ENCODE measurements around the gene FZD8.

FZD8 gene

GRCh38 chr10:35598379-35598778, 43.7 kb downstream of the FZD8 start:
- ATAC-seq = peak; percentile 47
- TF ChIP-seq GLIS3 (CRISPR knock-in tag; IDR thresholded peaks at IDR 0.05) = no peak
- TF ChIP-seq, protein P1, sequence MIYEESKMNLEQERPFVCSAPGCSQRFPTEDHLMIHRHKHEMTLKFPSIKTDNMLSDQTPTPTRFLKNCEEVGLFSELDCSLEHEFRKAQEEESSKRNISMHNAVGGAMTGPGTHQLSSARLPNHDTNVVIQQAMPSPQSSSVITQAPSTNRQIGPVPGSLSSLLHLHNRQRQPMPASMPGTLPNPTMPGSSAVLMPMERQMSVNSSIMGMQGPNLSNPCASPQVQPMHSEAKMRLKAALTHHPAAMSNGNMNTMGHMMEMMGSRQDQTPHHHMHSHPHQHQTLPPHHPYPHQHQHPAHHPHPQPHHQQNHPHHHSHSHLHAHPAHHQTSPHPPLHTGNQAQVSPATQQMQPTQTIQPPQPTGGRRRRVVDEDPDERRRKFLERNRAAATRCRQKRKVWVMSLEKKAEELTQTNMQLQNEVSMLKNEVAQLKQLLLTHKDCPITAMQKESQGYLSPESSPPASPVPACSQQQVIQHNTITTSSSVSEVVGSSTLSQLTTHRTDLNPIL (CRISPR knock-in tag; IDR thresholded peaks at IDR 0.05; ENCODE audit: low read depth) = no peak
- TF ChIP-seq RARB (CRISPR knock-in tag; IDR thresholded peaks at IDR 0.05) = no peak
- no peak for TF ChIP-seq ZFP30 (CRISPR knock-in tag; IDR thresholded peaks at IDR 0.05)
- no peak for TF ChIP-seq OSR1 (CRISPR knock-in tag; IDR thresholded peaks at IDR 0.05)

DNA sequence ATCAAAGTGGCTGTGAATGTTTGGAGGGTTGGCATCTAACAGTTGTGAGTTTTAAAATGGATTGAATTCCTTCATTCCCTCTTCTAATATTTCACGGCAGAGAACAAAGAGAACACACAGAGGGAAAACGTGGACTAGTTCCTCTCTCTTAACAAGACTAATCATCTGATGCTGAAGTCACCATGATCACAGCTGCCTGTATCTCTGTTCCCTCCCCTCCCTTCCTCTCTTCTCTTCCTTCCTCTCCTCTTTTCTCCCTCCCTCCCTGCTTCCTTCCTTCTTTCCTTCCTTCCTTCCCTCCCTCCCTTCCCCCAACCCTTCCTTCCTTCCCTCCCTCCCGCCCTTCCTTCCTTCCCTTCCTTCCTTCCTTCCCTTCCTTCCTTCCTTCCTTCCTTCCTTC, 47.0 kb downstream of the FZD8 start:
- TF ChIP-seq BACH2 (CRISPR knock-in tag; IDR thresholded peaks at IDR 0.05; ENCODE audit: borderline replicate concordance) (no peak), PPARA (CRISPR knock-in tag; IDR thresholded peaks at IDR 0.05; ENCODE audit: borderline replicate concordance) (no peak), ZNF70 (CRISPR knock-in tag; IDR thresholded peaks at IDR 0.05) (no peak), PATZ1 (CRISPR knock-in tag; IDR thresholded peaks at IDR 0.05; ENCODE audit: borderline replicate concordance) (no peak), SNAI2 (CRISPR knock-in tag; IDR thresholded peaks at IDR 0.05) (no peak), CSDC2 (CRISPR knock-in tag; IDR thresholded peaks at IDR 0.05) (no peak), ZFP3 (CRISPR knock-in tag; IDR thresholded peaks at IDR 0.05) (no peak), ZNF565 (CRISPR knock-in tag; conservative IDR thresholded peaks at IDR 0.05; ENCODE audit: low read depth) (no peak), TCF4 (CRISPR knock-in tag; IDR thresholded peaks at IDR 0.05; ENCODE audit: borderline replicate concordance) (no peak), GLIS3 (CRISPR knock-in tag; IDR thresholded peaks at IDR 0.05) (no peak), RARB (CRISPR knock-in tag; IDR thresholded peaks at IDR 0.05) (no peak), POU6F1 (CRISPR knock-in tag; IDR thresholded peaks at IDR 0.05; ENCODE audit: borderline replicate concordance, low read depth) (no peak), TOX (CRISPR knock-in tag; IDR thresholded peaks at IDR 0.05; ENCODE audit: borderline replicate concordance) (no peak), OSR1 (CRISPR knock-in tag; IDR thresholded peaks at IDR 0.05) (no peak), ESRRG (CRISPR knock-in tag; IDR thresholded peaks at IDR 0.05) (no peak), CSRNP3 (CRISPR knock-in tag; IDR thresholded peaks at IDR 0.05) (no peak)
- TF ChIP-seq, protein P1 (CRISPR knock-in tag; IDR thresholded peaks at IDR 0.05; ENCODE audit: low read depth) = no peak
- no peak for ATAC-seq

DNA sequence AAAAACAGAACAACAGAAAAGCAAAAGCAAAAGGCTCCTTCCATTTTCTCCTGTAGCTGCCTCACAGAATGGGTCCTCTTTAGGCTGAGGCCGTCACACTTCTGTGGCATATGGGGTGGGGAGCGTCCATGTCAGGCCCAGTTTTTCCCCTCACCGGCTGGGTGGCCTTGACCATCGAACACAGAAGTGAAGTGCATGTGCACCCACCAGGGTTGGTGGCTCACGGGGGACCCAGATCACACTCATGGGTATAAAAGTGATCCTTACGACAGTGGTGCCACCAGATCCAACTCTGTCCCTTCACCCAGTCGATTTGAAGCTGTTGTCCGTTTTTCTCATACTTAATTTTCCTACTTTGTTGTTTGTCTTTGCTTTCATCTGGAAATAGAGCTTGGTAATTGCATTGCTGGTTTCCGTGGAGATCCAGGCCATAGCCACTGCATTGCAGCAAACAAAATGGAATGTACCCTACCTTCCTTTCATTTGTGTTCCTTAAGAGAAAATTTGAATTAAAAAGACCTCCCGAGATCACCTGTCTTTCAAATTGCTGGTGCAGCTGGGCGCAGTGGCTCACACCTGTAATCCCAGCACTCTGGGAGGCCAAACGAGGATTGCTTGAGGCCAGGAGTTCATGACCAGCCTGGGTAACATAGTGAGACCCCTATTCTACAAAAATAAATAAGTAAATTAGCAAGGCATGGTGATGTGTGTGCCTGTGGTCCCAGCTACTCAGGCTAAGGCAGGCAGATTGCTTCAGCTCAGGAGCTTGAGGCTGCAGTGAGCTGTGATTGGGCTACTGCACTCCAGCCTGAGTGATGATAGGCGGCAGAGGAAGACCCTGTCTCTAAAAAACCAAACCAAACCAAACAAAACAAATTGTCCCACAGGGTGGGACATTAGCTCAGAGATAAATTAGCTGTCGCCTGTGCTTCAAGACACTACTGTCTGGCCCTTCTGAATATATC, 47.7 kb downstream of the FZD8 start:
- ATAC-seq = no peak
- TF ChIP-seq ZFP3 (CRISPR knock-in tag; IDR thresholded peaks at IDR 0.05) = no peak
- TF ChIP-seq ZFP30 (CRISPR knock-in tag; IDR thresholded peaks at IDR 0.05) = no peak
- no peak for TF ChIP-seq ESRRG (CRISPR knock-in tag; IDR thresholded peaks at IDR 0.05)
- no peak for TF ChIP-seq ARNTL (CRISPR knock-in tag; IDR thresholded peaks at IDR 0.05; ENCODE audit: borderline replicate concordance, low read depth)

DNA sequence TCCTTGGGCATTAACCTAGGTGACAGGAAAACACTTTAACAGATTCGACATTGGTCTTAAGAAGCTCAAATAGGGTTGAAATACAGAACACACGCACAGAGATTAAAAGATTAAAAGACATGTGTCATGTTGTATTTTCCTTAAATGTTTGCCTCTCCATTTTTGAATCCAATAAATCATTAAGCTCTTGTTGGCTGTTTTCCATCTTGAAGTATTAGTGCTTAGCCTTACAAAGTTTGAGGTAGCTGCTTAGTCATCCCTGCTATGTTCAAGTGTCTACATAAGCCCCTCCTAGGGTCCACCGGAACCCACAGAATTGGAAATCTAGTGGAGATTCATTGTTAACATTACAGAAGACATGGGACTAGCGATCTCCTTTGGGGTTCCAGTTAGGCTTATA, 49.7 kb downstream of the FZD8 start:
- no peak for ATAC-seq
- TF ChIP-seq ISL1 (CRISPR knock-in tag; IDR thresholded peaks at IDR 0.05) (no peak), BACH2 (CRISPR knock-in tag; IDR thresholded peaks at IDR 0.05; ENCODE audit: borderline replicate concordance) (no peak), ZNF8 (CRISPR knock-in tag; IDR thresholded peaks at IDR 0.05) (no peak)

All from SK-N-SH treated with all-trans-retinoic acid at 6 μM for 48 hours (cell line).